ENCODE measurements around the gene MVB12A. TPM values are rescaled to one million over a fixed set of nuclear protein-coding genes. Genes with fewer than 3 reads are reported as not detected.

MVB12A gene
- total and polyA plus RNA-seq, 9 of the 15 experiments (the other 6 are each of a cell fraction or from before 2014, with no cell fraction given), result 1.2 to 46.2 (median 22.4) TPM

GRCh38 chr19:17419621-17420474, at the start of gene MVB12A (continued):
- TF ChIP-seq E4F1 (CRISPR knock-in tag; IDR thresholded peaks at IDR 0.05; ENCODE audit: borderline replicate concordance), result no peak
- no peak for TF ChIP-seq RFX7 (CRISPR knock-in tag; IDR thresholded peaks at IDR 0.05)
- no peak for TF ChIP-seq ETV6 (IDR thresholded peaks at IDR 0.05; ENCODE audit: borderline replicate concordance in 1 of 2, low read depth in 2 of 2, low read length in 1 of 2)
- TF ChIP-seq ETV6 (CRISPR knock-in tag; IDR thresholded peaks at IDR 0.05; ENCODE audit: borderline replicate concordance), result no peak
- TF ChIP-seq TAF15 (IDR thresholded peaks at IDR 0.05; ENCODE audit: low read depth, low read length), result no peak
- peak; percentile 65 for TF ChIP-seq ZBTB12 (CRISPR knock-in tag; IDR thresholded peaks at IDR 0.05)
- no peak for TF ChIP-seq PHB2 (IDR thresholded peaks at IDR 0.05; ENCODE audit: low read depth)
- no peak for TF ChIP-seq USF2 (CRISPR knock-in tag; IDR thresholded peaks at IDR 0.05)
- TF ChIP-seq RB1 (IDR thresholded peaks at IDR 0.05; ENCODE audit: low read depth), result peak; percentile 36; the same call in 1 of the 2 replicates
- peak; percentile 75 for TF ChIP-seq USF1 (CRISPR knock-in tag; IDR thresholded peaks at IDR 0.05)
- peak; percentile 64 for TF ChIP-seq NFYB (IDR thresholded peaks at IDR 0.05; ENCODE audit: extremely low read depth, insufficient read length)
- TF ChIP-seq MEF2D (tag; conservative IDR thresholded peaks at IDR 0.05; ENCODE audit: low read depth), result no peak
- peak; percentile 65; the same call in 1 of the 2 replicates for TF ChIP-seq LCOR (CRISPR knock-in tag; IDR thresholded peaks at IDR 0.05)
- TF ChIP-seq PATZ1 (CRISPR knock-in tag; IDR thresholded peaks at IDR 0.05; ENCODE audit: borderline replicate concordance), result no peak
- no peak for TF ChIP-seq FOXJ3 (CRISPR knock-in tag; IDR thresholded peaks at IDR 0.05)
- no peak for TF ChIP-seq FOXA3 (CRISPR knock-in tag; conservative IDR thresholded peaks at IDR 0.05 in 1 of 2, IDR thresholded peaks at IDR 0.05 in 1 of 2)
- peak; percentile 48 for TF ChIP-seq MEIS2 (IDR thresholded peaks at IDR 0.05; ENCODE audit: partially characterized antibody)
- TF ChIP-seq SMARCE1 (IDR thresholded peaks at IDR 0.05), result no peak
- no peak for TF ChIP-seq BCL6 (CRISPR knock-in tag; IDR thresholded peaks at IDR 0.05)
